ENCODE results near the gene ASPG.
A peak's percentile ranks its signal among the peaks of the same experiment; 100 is the strongest.

The ASPG gene

DNA sequence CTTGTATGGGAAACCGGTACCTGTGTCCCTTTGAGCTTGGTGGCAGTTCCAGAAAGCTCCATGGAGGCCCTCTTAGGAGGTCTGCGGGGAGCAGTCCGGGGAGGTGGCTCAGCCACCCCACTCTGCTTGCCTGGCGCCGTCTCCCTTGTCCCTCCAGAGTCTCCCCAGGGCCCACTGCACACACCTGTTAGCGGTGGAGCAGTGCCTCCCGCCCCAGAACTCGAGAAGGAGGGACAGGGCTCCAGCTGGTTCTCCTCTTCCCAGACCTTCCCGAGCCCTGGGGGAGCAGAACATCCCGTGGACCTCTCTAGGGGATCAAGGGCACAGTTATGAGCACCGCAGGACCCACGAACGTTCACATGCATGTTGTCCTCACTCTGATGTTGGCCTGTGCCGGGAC lies 10.8 kb downstream of the ASPG start:
- in situ Hi-C loops (cut with HindIII; ENCODE audit: low pct_ligation_motif_present, low sequenced_read_pairs) = no loop called here
- TF ChIP-seq, protein P1, sequence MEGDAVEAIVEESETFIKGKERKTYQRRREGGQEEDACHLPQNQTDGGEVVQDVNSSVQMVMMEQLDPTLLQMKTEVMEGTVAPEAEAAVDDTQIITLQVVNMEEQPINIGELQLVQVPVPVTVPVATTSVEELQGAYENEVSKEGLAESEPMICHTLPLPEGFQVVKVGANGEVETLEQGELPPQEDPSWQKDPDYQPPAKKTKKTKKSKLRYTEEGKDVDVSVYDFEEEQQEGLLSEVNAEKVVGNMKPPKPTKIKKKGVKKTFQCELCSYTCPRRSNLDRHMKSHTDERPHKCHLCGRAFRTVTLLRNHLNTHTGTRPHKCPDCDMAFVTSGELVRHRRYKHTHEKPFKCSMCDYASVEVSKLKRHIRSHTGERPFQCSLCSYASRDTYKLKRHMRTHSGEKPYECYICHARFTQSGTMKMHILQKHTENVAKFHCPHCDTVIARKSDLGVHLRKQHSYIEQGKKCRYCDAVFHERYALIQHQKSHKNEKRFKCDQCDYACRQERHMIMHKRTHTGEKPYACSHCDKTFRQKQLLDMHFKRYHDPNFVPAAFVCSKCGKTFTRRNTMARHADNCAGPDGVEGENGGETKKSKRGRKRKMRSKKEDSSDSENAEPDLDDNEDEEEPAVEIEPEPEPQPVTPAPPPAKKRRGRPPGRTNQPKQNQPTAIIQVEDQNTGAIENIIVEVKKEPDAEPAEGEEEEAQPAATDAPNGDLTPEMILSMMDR (IDR thresholded peaks at IDR 0.05; ENCODE audit: low read depth, low read length, missing control alignments) = no peak
- DNase-seq = no peak
- H3K27ac ChIP-seq = no peak overlapping the region
- no peak overlapping the region for H3K4me3 ChIP-seq (ENCODE audit: low read depth, low read length)
- H3K36me3 ChIP-seq (replicated peaks) = no peaks in the 10 kb centered on the region
- H3K27me3 ChIP-seq (replicated peaks) = no peaks in the 10 kb centered on the region

DNA sequence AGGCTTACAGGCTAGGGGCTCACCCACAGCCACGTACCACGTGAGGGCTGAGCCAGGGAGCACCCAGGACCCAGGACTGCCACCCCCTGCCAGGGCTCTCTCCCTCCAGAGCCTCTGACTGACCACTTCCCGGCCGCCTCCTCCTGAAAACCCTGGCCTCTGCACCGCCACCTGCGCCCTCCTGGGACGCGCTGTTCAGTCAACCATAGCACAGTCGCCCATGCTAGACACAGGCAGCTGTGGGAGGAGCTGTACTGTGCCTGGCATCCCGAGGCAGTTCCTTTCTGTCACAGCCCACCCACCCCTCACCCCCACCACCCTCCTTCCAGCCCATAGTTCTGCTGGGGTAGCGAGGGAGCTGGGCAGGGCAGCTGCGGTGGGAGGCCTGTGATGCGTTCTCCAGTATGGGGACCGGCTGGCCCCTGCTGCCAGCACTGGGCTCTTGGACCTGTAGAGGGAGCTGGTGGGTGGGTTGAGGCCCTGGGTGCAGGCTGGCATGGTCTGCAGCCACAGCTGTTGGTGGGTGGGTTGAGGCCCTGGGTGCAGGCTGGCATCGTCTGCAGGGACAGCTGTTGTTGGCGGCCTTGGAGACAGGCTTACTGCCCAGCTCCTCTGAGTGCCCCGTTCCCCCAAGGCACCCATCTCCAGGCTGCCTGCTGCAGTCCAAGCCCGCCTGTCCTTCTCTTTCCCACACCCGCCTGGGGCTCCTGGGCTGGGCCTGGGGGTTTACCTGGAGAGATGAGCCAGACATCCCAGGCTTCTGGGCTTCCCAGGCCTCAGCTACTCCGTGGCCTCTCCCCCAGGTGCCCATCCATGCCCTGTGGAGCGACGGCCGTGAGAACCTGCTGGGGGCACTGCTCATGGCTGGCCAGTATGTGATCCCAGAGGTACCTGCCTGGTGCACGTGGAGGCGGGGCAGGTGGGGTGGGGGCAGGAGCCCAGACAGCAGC lies 11.5 kb downstream of the ASPG start:
- DNase-seq = no peak
- in situ Hi-C loops (cut with HindIII; ENCODE audit: low pct_ligation_motif_present, low sequenced_read_pairs) = no loop called here
- Histone ChIP-seq H3K4me3 (ENCODE audit: low read depth, low read length) (no peak overlapping the region), H3K36me3 (replicated peaks) (no peaks in the 10 kb centered on the region), H3K27me3 (replicated peaks) (no peaks in the 10 kb centered on the region), H3K27ac (no peak overlapping the region)
- TF ChIP-seq, protein P1 (IDR thresholded peaks at IDR 0.05; ENCODE audit: low read depth, low read length, missing control alignments) = peak; percentile 22

DNA sequence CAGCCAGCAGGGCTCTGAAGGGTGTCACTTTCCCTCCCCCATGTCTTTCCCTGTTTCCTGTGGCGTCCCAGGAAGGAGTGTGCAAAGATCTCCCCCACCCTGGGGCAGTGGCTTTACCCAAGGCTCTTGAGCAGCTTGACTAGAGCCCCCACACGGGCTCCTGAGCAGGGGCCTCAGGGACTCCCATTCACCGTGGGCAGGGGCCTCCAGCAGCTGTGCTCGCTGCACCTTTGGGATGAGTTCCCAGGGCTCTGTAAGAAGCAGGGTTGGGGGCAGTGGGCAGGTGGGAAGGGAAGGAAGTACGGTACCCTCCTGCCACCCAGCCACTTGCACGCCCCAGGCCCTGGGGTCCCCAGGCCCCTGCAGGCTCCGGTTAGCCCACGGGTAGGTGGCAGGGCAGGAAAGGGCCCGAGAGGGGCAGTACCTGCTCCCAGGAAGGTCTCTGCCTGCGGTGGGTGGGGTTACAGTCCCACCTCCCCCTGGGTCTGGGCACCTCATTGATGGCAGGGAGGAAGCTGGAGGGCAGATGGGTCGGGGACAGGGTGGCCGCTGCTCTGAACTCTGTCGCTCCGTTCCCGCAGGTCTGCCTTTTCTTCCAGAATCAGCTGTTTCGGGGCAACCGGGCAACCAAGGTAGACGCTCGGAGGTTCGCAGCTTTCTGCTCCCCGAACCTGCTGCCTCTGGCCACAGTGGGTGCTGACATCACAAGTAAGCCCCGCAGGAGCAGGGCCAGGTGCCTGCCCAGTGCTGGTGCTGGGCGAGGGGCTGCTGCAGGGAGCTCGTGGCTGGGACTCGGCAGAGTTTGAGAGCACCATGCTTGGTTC lies 13.0 kb downstream of the ASPG start:
- in situ Hi-C loops (cut with HindIII; ENCODE audit: low pct_ligation_motif_present, low sequenced_read_pairs) = no loop called here

DNA sequence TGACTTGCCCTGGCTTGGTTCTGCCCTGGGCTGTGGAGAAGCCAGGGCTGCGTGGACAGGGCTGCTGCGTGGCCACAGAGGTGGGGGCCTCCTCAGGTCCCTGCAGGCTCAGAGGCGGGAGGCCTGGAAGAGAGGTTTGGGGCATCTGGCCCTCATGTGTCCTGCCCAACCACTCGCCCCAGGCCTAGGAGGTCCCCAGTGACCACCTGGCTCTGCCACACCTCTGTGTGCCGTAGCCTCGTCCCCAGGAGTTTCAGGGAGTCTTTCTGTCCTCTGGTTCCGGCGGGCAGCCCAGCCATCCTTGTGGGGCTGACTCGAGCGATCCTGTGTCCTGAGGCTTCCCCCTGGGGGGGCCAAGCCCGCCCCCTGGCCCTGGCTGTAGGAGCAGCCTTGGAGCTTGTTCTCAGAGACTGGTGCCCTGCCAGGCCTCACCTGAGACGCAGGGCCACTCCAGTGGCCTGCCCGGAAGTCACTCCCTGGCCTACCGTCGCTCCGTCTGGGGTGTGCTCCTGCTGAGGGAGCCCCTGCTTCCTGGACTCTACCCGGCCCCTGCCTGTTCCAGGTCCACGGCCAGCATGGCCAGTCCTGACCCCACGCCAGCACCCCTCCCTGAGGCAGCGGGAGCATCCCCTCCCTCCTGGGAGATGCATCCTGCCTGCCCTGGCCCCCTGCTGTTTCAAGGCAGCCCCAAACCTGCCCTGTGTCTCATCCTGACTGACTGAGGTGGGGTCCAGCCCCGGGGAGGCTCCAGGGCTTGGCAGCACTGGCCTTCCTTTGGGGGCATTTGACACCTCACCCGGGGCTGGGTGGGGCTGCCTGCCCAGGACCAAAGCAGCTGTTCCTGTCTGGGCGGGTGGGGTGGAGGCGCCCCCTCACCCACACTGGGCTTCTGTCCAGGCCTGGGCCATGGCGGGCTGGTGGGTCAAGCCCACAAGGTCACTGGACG lies 13.9 kb downstream of the ASPG start:
- no peak for DNase-seq
- no peak overlapping the region for H3K4me3 ChIP-seq (ENCODE audit: low read depth, low read length)
- no peak overlapping the region for H3K27ac ChIP-seq
- no peaks in the 10 kb centered on the region for H3K27me3 ChIP-seq (replicated peaks)
- no peaks in the 10 kb centered on the region for H3K36me3 ChIP-seq (replicated peaks)
- TF ChIP-seq, protein P1 (IDR thresholded peaks at IDR 0.05; ENCODE audit: low read depth, low read length, missing control alignments) = no peak
- in situ Hi-C loops (cut with HindIII; ENCODE audit: low pct_ligation_motif_present, low sequenced_read_pairs) = no loop called here

More for the DNA sequence above, 13.0 kb downstream of the ASPG start:
- no peaks in the 10 kb centered on the region for H3K36me3 ChIP-seq (replicated peaks)
- TF ChIP-seq, protein P1 (IDR thresholded peaks at IDR 0.05; ENCODE audit: low read depth, low read length, missing control alignments) = no peak
- no peak for DNase-seq
- no peaks in the 10 kb centered on the region for H3K27me3 ChIP-seq (replicated peaks)
- H3K27ac ChIP-seq = no peak overlapping the region
- H3K4me3 ChIP-seq (ENCODE audit: low read depth, low read length) = no peak overlapping the region
